CD4-positive, alpha-beta T cell treated with Interleukin-1 beta for 1 hour (primary cell): ENCODE measurements around the gene VCL.
"Not testable (repeated sequence)": the region's sequence is repeated elsewhere in the genome, so short reads cannot be mapped to it uniquely, and the experiment has no call there.

Experiments
- DNase-seq, 2 donors: peaks; one replicate each; pipeline ENCODE4 v3.0.0-alpha.2; 2020 to 2022

The VCL gene

DNA sequence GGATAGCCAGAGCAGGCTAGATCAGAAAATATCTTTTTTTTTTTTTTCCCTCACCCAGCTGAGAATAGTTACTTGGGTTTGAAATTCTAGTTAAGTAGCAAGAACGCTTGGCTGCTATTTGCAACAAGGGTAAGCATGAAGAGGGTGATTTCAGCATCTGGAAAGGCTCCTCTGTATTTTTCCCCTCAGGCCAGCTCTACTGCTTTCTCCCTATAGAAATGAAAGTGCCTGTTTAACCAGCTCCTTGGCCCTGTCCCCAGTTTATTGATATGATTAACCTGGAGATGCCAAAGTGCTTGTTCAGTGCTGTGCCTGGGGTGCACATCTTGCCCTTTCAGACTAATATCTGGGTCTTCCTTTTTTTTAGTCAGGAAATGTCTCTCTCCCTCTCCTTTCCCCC is 115.6 kb downstream of the VCL start:
- no peak for DNase-seq

DNA sequence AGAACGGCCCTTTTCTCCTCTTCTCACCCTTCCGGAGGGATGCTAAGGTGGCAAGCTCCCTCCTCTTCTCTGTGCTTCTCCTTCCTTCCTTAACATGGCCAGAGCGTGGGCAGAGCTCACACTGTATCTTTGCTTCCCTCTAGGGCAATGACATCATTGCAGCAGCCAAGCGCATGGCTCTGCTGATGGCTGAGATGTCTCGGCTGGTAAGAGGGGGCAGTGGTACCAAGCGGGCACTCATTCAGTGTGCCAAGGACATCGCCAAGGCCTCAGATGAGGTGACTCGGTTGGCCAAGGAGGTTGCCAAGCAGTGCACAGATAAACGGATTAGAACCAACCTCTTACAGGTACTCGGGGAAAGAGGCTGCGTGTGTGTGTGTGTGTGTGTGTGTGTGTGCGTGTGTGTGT is 116.1 kb downstream of the VCL start:
- DNase-seq = no peak

- no peak for DNase-seq
Measured at GRCh38 chr10:74117738-74118137, 119.8 kb downstream of the VCL start.

GRCh38 chr10:74118804-74119203 is 120.9 kb downstream of the VCL start:
- no peak for DNase-seq

GRCh38 chr10:74120911-74121310 is 123.0 kb downstream of the VCL start:
- no peak for DNase-seq

DNA sequence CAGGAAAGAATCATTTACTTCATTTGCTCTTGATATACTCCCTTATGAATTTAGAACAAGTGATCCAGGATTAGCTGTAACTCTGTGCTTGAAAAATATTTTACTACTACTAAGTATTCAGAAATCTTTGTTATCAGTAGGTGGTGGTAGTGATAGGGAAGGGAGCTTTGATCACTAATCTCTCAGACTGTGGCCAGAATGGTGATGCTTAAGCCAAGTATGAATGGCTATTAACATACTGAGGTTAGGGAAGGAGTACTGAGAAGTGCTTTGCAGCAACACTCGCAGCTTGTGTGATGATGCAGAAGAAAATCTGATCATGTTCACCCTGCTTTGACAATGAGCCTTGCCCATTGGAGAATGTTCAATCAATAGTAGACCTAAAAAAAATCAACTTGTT is 123.5 kb downstream of the VCL start:
- no peak for DNase-seq

GRCh38 chr10:74122060-74122459 is 124.1 kb downstream of the VCL start:
- no peak for DNase-seq

DNA sequence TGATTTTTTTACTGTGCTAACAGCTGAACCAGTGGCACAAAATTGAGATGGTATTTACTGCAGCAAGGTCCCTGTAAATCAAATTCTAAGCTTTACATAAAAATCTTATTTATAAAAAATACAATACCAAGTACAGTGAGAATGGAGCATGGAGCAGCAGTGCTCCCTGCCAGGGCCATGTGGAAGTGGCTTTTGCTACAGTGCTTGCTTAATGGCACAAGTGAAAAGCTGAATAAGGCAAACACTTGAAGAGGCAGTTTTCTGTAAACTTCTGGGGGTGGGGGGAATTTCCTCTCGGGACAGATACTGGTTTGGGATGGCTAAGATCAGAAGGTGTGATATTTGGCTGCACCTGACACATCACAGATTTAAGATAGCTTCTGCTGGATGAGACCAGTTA is 125.2 kb downstream of the VCL start:
- no peak for DNase-seq

- DNase-seq = no peak
Measured at GRCh38 chr10:74133923-74134820, 136.3 kb downstream of the VCL start.

DNA sequence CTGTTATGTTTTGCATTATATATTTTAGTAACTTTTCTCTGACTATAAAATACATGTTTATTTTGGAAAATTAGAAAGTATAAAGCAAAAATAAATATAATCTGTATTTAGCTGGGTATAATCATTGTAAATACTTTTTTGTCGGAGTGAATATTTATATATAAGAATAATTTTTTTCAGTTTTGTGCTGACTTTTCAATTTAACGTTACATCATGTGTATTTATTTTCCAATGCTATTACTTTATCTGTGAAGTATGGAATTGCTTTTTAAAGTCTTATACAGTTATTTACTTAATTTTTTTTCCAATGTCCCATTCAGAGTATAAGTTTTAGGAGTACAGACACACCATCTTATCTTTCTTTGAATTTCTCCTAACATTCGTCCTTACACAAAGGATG is 137.5 kb downstream of the VCL start:
- no peak for DNase-seq

- no peak for DNase-seq
Measured at GRCh38 chr10:74137992-74138391, 140.1 kb downstream of the VCL start.

DNA sequence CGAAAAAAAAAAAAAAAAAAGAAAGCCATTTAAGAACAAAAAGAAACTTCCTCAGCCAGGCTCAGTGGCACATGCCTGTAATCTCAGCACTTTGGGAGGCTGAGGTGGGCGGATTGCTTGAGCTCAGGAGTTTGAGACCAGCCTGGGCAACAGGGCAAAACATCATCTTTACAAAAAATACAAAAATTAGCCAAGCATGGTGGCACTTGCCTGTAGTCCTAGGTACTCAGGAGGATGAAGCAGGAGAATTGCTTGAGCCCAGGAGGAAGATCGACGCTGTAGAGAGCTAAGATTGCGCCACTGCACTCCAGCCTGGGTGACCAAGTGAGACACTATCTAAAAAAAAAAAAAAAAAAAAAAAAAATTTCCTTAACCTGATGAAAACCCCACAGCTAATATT is 140.7 kb downstream of the VCL start:
- DNase-seq = not testable (repeated sequence)

GRCh38 chr10:74139981-74140380 is 142.1 kb downstream of the VCL start:
- DNase-seq = no peak

DNA sequence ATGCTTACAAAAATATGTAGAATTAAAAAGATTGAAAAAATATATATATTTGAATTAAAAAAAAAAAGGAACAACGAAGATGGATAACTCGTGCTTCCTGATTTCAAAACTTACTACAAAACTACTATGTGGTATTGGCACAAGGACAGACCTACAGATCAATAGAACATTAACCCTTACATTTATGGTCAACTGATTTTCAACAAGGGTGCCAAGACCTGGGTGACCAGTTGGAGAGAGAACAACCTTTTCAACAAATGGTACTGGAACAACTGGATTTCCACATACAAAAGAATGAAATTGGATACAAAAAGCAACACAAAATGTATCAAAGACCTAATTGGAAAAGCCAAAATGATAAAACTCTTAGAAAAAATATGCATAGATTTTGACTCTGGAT is 142.6 kb downstream of the VCL start:
- DNase-seq = no peak

DNA sequence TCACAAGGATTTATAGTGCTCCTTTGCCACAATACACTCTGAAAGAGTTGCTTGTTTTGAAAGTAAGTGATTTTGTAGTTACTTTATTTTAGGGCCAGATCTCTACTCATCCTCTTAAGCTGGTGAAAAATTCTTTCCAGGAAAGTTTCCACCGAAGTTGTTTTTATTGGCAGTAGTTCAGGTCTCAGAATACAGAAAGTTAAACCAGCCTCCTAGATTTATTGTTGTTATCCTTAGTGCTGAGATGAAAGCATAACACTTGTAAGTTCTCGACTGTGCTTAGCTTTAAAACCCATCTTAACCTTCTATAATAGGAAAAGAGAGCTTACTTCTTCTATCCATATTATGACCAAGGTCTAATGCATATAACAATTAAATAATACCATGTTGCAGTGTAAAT is 147.2 kb downstream of the VCL start:
- DNase-seq = no peak

DNA sequence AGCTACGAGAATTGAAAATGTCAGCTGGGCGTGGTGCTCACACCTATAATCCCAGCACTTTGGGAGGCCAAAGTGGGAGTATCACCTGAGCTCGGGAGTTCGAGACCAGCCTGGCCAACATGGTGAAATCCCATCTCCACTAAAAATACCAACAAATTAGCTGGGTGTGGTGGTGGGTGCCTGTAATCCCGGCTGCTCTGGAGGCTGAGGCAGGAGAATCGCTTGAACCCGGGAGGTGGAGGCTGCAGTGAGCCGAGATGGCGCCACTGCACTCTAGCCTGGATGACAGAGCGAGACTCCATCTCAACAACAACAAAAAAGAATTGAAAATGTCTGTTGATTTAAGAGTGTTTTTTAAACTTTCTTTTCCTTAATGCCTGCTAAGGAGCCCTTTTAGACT is 149.1 kb downstream of the VCL start:
- not testable (repeated sequence) for DNase-seq

GRCh38 chr10:74150204-74150989 is 152.5 kb downstream of the VCL start, which contains the start of gene AP3M1:
Gene AP3M1, minus strand, starts transcription at chr10:74150828. Its CDS starts 12,449 bp downstream, at chr10:74138379.
- DNase-seq = no peak

- peak; percentile 99 to 100 for DNase-seq
Measured at GRCh38 chr10:74150990-74151878, 153.3 kb downstream of the VCL start, which contains the start of gene ADK. Gene ADK, plus strand, starts transcription at chr10:74151221. Its CDS starts 58 bp downstream, at chr10:74151279.

DNA sequence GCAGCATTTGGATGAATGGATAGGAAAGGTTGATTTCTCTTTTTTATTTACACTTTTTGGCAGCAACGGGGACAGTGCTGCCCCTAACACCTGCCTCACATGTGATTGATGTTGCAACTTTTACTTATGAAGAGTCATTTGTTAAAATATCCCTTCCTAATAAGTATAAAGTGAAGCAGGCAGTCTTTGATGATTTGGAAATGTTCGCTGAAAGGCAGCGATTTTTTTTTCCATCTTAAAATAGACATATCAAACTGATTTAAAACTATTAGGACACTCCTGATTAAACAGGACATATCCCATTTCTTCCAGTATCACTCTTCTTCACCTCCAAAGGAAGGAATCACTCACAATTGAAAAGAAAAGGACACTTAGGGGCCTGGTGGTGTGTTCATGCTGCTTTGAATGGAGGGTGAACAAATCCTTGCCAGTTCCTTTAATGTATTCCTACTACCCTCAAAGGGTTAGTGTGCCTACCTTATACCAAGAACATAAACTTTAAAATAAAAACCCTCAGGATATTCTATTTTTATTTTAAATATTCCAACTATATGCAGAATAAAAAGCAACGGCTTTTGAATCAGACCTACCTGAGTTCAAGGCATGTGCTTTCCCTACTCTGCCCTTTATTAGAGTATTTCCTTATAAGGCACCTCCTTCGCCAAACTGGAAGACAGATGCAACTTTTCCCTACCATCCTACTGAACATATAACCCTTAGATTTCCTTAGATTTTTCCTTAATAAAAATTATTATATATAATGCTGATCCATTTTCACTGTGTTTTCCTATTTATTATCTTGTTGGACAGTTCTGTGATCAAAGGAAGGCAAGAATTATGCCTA is 154.2 kb downstream of the VCL start:
- no peak for DNase-seq

DNA sequence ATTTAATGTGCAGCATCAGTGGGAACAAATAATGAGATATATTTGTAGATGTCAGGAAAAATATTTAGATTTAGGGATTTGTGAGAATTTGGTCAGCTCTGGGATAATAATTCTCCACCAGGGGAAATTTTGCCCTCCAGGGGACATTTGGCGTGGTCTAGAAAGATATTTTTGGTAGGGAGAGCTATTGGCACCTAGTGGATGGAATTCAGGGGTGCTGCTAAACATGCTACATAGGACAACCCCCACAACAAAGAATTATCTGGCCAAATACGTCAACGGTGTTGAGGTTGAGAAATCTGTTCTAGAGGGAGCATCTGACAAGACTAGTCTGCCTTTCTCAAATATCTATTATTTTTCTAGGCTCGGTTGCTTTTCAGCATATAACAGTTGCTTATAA is 155.2 kb downstream of the VCL start:
- DNase-seq = no peak

DNA sequence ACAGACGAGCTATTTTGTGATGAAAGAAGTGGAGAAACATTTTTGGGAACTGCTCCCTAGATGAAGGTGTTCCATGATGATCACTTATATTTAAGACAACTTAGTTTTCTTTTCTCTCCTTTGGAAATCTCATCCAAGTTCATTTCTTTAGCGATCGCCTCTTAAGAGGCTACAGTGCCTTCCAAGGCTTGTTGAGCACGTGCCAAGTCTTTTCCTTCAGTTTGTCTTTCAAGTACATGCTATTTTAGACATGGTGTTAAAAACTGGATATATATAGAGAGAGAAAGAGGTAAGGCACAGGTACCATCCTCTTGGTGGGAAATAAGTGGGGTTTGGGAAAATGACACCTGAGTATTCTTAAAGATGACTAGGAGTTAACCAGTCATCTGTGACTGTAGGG is 155.8 kb downstream of the VCL start:
- no peak for DNase-seq

DNA sequence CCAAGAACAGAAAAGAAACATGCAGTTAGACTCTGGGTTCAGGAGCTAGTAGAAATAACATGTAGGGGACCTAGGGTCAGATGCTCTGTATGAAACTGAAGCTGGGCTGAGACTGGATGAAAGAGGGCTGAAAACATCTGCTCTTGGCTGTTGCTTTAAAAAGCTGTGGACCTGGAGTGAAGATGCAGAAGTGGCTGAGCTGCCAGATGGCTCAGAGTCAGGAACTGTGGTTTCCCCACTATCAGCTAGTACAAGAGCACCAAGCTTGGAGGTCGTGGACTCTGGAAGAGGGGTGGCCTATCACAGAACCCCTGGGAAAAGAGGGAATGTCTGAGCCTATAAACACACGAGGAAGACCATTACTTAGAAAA is 159.0 kb downstream of the VCL start:
- no peak for DNase-seq
